Measurements from ENCODE around the gene KIF26B. TPM values are rescaled to one million over a fixed set of nuclear protein-coding genes. Genes with fewer than 3 reads are reported as not detected.

Gene KIF26B
- polyA plus RNA-seq, 1 of the 3 experiments (the other 2 are of a cell fraction): 2.6 TPM

DNA sequence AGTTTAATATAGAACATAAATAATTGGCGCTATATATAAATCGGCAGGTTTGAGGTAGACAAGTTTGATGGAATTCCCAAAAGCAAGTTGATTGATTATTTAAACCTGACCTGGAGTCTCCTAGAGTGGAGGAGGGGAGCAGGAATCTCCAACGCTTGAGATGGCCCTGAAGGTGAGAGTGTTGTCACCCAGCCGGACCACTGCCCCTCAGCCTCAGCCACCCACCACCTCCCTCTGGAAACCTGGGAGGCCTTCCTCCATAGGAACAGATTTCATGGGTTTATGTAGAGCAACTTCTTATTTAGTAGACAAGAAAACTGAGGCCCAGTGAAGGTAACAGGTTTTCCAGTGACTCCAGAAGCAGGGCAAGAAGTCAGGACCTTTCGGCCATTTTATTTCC, 389.5 kb downstream of the KIF26B start:
- TF ChIP-seq TCF12 (IDR thresholded peaks at IDR 0.05): no peak
- TF ChIP-seq, protein P1, sequence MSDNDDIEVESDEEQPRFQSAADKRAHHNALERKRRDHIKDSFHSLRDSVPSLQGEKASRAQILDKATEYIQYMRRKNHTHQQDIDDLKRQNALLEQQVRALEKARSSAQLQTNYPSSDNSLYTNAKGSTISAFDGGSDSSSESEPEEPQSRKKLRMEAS (IDR thresholded peaks at IDR 0.05; ENCODE audit: low read depth): no peak
- TF ChIP-seq RFX5 (IDR thresholded peaks at IDR 0.05; ENCODE audit: low read length): no peak
- TF ChIP-seq SMC3 (IDR thresholded peaks at IDR 0.05; ENCODE audit: low read depth, low read length): no peak
- TF ChIP-seq TAF1 (IDR thresholded peaks at IDR 0.05; ENCODE audit: borderline replicate concordance, low read depth, low read length): no peak
- TF ChIP-seq, protein P2, sequence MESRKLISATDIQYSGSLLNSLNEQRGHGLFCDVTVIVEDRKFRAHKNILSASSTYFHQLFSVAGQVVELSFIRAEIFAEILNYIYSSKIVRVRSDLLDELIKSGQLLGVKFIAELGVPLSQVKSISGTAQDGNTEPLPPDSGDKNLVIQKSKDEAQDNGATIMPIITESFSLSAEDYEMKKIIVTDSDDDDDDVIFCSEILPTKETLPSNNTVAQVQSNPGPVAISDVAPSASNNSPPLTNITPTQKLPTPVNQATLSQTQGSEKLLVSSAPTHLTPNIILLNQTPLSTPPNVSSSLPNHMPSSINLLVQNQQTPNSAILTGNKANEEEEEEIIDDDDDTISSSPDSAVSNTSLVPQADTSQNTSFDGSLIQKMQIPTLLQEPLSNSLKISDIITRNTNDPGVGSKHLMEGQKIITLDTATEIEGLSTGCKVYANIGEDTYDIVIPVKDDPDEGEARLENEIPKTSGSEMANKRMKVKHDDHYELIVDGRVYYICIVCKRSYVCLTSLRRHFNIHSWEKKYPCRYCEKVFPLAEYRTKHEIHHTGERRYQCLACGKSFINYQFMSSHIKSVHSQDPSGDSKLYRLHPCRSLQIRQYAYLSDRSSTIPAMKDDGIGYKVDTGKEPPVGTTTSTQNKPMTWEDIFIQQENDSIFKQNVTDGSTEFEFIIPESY (IDR thresholded peaks at IDR 0.05; ENCODE audit: borderline replicate concordance, low read depth): no peak
- TF ChIP-seq, protein P3, sequence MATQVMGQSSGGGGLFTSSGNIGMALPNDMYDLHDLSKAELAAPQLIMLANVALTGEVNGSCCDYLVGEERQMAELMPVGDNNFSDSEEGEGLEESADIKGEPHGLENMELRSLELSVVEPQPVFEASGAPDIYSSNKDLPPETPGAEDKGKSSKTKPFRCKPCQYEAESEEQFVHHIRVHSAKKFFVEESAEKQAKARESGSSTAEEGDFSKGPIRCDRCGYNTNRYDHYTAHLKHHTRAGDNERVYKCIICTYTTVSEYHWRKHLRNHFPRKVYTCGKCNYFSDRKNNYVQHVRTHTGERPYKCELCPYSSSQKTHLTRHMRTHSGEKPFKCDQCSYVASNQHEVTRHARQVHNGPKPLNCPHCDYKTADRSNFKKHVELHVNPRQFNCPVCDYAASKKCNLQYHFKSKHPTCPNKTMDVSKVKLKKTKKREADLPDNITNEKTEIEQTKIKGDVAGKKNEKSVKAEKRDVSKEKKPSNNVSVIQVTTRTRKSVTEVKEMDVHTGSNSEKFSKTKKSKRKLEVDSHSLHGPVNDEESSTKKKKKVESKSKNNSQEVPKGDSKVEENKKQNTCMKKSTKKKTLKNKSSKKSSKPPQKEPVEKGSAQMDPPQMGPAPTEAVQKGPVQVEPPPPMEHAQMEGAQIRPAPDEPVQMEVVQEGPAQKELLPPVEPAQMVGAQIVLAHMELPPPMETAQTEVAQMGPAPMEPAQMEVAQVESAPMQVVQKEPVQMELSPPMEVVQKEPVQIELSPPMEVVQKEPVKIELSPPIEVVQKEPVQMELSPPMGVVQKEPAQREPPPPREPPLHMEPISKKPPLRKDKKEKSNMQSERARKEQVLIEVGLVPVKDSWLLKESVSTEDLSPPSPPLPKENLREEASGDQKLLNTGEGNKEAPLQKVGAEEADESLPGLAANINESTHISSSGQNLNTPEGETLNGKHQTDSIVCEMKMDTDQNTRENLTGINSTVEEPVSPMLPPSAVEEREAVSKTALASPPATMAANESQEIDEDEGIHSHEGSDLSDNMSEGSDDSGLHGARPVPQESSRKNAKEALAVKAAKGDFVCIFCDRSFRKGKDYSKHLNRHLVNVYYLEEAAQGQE (IDR thresholded peaks at IDR 0.05; ENCODE audit: low read depth, low read length): no peak
- TF ChIP-seq NRF1 (IDR thresholded peaks at IDR 0.05; ENCODE audit: low read depth, low read length): no peak
- ChIA-PET POLR2A (no interaction called here), CTCF (no interaction called here)
- H3K9me2 ChIP-seq: no peaks in the 10 kb centered on the region
- H3F3A ChIP-seq (replicated peaks; ENCODE audit: insufficient read depth): no peaks in the 10 kb centered on the region
- H2AFZ ChIP-seq (ENCODE audit: low read depth): no peak overlapping the region
- no peak overlapping the region for H3K4me3 ChIP-seq (ENCODE audit: low read depth in 2 of 2, low read length in 1 of 2)
- H3K27me3 ChIP-seq (ENCODE audit: insufficient read depth): no peaks in the 10 kb centered on the region
- no peak overlapping the region for H3K27ac ChIP-seq (ENCODE audit: low read depth in 2 of 2, low read length in 1 of 2)
- no peaks in the 10 kb centered on the region for H3K79me2 ChIP-seq (ENCODE audit: insufficient read depth)
- no peak overlapping the region for H3K9ac ChIP-seq
- H3K36me3 ChIP-seq (replicated peaks in 1 of 2; ENCODE audit: control insufficient read depth in 1 of 2, insufficient read depth in 2 of 2, low read length in 1 of 2): peaks cover 3 to 28% of the 10 kb centered on the region in 2 experiments
- no peaks in the 10 kb centered on the region for H3K9me3 ChIP-seq
- no peak for DNase-seq
- 98% methylated on average over 4 of the region's 5 CpGs for WGBS (ENCODE audit: low lambda C conversion rate)
- no peaks in the 10 kb centered on the region for H4K20me1 ChIP-seq (ENCODE audit: insufficient read depth)
- H3K4me1 ChIP-seq (ENCODE audit: control insufficient read depth in 1 of 2, insufficient read depth in 2 of 2, low read depth in 1 of 2, low read length in 1 of 2): no peaks in the 10 kb centered on the region; a peak in 1 of 4 replicates
- H3K4me2 ChIP-seq: no peak overlapping the region

DNA sequence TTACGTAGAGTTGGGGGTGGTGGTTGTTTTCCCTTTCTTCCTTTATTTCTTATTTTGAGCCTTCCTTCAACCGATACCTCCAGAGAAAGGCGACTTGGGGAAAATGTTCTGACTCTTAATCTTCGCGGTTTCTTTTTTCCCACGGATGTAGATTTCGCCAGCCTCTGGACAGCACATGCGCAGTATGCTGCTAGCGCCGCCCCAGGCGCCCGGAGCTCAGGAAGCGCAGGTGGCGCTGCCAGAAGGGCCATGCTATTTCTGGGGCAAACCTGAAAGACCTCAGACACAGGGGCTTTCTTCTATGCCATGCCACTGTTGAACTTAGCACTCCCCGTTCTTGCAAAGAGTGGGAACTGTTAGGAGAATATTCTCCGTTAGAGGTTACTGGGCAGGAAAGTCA, 392.1 kb downstream of the KIF26B start:
- ChIA-PET CTCF (interaction anchor here (0.8 kb wide), 1 partner anchor 390 kb away, joined by 3 read pairs; no protein-coding TSS in a partner anchor), POLR2A (no interaction called here)
- Histone ChIP-seq H3K4me1 (ENCODE audit: control insufficient read depth in 1 of 2, insufficient read depth in 2 of 2, low read depth in 1 of 2, low read length in 1 of 2) (peaks cover 0 to 4% of the 10 kb centered on the region in 2 experiments; a peak in 1 of 4 replicates), H4K20me1 (ENCODE audit: insufficient read depth) (no peaks in the 10 kb centered on the region), H3K4me3 (ENCODE audit: low read depth in 2 of 2, low read length in 1 of 2) (no peak overlapping the region), H3K9me2 (no peaks in the 10 kb centered on the region), H3K9ac (no peak overlapping the region), H3K9me3 (no peaks in the 10 kb centered on the region), H3K36me3 (replicated peaks in 1 of 2; ENCODE audit: control insufficient read depth in 1 of 2, insufficient read depth in 2 of 2, low read length in 1 of 2) (peaks cover 0 to 12% of the 10 kb centered on the region in 2 experiments), H2AFZ (ENCODE audit: low read depth) (no peak overlapping the region), H3K79me2 (ENCODE audit: insufficient read depth) (no peaks in the 10 kb centered on the region), H3F3A (replicated peaks; ENCODE audit: insufficient read depth) (no peaks in the 10 kb centered on the region), H3K27ac (ENCODE audit: low read depth in 2 of 2, low read length in 1 of 2) (no peak overlapping the region), H3K4me2 (no peak overlapping the region), H3K27me3 (ENCODE audit: insufficient read depth) (no peaks in the 10 kb centered on the region)
- 93% methylated on average over 16 of the region's 16 CpGs for WGBS (ENCODE audit: low lambda C conversion rate)
- TF ChIP-seq TEAD4 (IDR thresholded peaks at IDR 0.05; ENCODE audit: borderline replicate concordance, insufficient read depth) (no peak), GABPA (IDR thresholded peaks at IDR 0.05; ENCODE audit: low read depth) (no peak), CHD2 (IDR thresholded peaks at IDR 0.05; ENCODE audit: low read length, partially characterized antibody) (no peak), RXRA (IDR thresholded peaks at IDR 0.05; ENCODE audit: borderline replicate concordance, low read depth) (no peak)
- TF ChIP-seq, protein P2 (IDR thresholded peaks at IDR 0.05; ENCODE audit: borderline replicate concordance, low read depth): no peak
- TF ChIP-seq, protein P4, sequence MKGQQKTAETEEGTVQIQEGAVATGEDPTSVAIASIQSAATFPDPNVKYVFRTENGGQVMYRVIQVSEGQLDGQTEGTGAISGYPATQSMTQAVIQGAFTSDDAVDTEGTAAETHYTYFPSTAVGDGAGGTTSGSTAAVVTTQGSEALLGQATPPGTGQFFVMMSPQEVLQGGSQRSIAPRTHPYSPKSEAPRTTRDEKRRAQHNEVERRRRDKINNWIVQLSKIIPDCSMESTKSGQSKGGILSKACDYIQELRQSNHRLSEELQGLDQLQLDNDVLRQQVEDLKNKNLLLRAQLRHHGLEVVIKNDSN (IDR thresholded peaks at IDR 0.05; ENCODE audit: borderline replicate concordance, low read depth): no peak
- DNase-seq: no peak

All from SK-N-SH (cell line).